Measurements from ENCODE around the gene DUSP5.

The DUSP5 gene

GRCh38 chr10:110495731-110496552, 1.8 kb upstream of the DUSP5 start:
- no peak for TF ChIP-seq CTCF (IDR thresholded peaks at IDR 0.05; ENCODE audit: low read depth, low read length)
- peak overlapping the region; percentile 66 to 83 for H3K4me3 ChIP-seq (replicated peaks in 1 of 2; ENCODE audit: low read depth in 2 of 2, low read length in 2 of 2)
- DNase-seq (ENCODE audit: low read depth in 2 of 2): peak; percentile 90 to 96

- TF ChIP-seq CTCF (IDR thresholded peaks at IDR 0.05; ENCODE audit: low read depth, low read length): no peak
- DNase-seq (ENCODE audit: low read depth in 2 of 2): no peak
- peak overlapping the region; percentile 66 to 83 for H3K4me3 ChIP-seq (replicated peaks in 1 of 2; ENCODE audit: low read depth in 2 of 2, low read length in 2 of 2)
Measured at GRCh38 chr10:110496553-110497437, 912 bp upstream of the DUSP5 start.

- TF ChIP-seq CTCF (IDR thresholded peaks at IDR 0.05; ENCODE audit: low read depth, low read length): no peak
- peak overlapping the region; percentile 82 to 83 for H3K4me3 ChIP-seq (replicated peaks in 1 of 2; ENCODE audit: low read depth in 2 of 2, low read length in 2 of 2)
- DNase-seq (ENCODE audit: low read depth in 2 of 2): peak; percentile 51 to 73
Measured at GRCh38 chr10:110498087-110498981, 627 bp downstream of the DUSP5 start.

- peak in 1 of 2 donors; percentile 73 for DNase-seq (ENCODE audit: low read depth in 2 of 2)
- peak overlapping the region; percentile 82 to 83 for H3K4me3 ChIP-seq (replicated peaks in 1 of 2; ENCODE audit: low read depth in 2 of 2, low read length in 2 of 2)
- peak; percentile 13 for TF ChIP-seq CTCF (IDR thresholded peaks at IDR 0.05; ENCODE audit: low read depth, low read length)
Measured at GRCh38 chr10:110498982-110499795, 1.5 kb downstream of the DUSP5 start.

- DNase-seq (ENCODE audit: low read depth in 2 of 2): peak in 1 of 2 donors; percentile 52
- peak overlapping the region; percentile 82 to 83 for H3K4me3 ChIP-seq (replicated peaks in 1 of 2; ENCODE audit: low read depth in 2 of 2, low read length in 2 of 2)
- no peak for TF ChIP-seq CTCF (IDR thresholded peaks at IDR 0.05; ENCODE audit: low read depth, low read length)
Measured at GRCh38 chr10:110499796-110500514, 2.2 kb downstream of the DUSP5 start.
